Endometrial microvascular endothelial cells (primary cell): ENCODE data around the gene SPPL3. TPM values are rescaled to one million over a fixed set of nuclear protein-coding genes. Genes with fewer than 3 reads are reported as not detected.
"Not testable (repeated sequence)": the region's sequence is repeated elsewhere in the genome, so short reads cannot be mapped to it uniquely, and the experiment has no call there.

Experiments used
- in situ Hi-C: cut with HindIII; loops from 2 replicates; pipeline ENCODE4 v1.10.0; 2017; ENCODE audit warnings: low sequenced_read_pairs, low pct_unique_long_range_greater_than_20kb; ENCODE audit errors: inconsistent ontology term
- total RNA-seq: library from RNA; depleted of rRNA; stranded (reverse); fragments of >200 nt; gene quantifications from one replicate; pipeline ENCODE4 v1.2.3, GENCODE V29; 2015; ENCODE audit errors: inconsistent ontology term

Gene SPPL3
- total RNA-seq, 1 donor from 2014 or later, result 14.1 TPM

DNA sequence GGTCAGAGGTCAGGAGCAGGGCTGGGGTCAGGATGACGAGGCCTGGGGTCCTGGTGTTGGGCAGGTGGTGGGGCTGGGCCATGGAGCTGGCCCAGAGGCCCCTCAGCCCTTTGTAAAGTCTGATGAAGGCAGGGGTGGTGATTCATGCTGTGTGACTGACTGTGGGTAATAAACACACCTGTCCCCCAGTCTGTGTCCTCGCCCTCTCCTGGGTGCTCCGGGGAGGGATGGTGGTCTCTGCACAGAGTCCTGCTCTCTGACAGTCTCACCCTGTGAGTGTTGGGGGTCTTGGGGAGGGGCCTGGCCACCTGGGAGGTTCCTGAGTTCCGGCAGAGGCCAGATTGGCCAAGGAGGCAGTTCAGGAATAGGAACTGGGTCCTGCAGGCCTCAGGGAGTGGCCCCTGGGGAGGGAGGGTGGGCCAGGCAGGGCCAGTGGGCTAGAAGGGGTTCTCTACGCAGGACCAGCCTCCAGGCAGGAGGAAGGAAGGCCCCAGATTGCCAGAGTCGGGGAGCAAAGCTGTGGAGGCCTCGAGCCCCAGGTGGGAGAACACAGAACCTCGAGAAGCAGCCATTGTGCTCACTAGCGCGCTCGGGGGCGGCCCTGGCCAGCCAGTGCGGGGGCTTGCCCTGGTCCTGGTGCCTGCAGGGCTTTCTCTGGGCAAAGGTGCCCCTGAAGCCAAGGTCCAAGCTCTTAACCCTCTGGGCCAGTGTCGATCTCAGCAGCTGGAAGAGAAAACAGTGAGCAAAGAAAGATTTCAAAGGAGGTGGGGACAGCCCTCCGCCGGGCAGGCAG is 164.1 kb downstream of the SPPL3 start:
- in situ Hi-C loops, result no loop called here

DNA sequence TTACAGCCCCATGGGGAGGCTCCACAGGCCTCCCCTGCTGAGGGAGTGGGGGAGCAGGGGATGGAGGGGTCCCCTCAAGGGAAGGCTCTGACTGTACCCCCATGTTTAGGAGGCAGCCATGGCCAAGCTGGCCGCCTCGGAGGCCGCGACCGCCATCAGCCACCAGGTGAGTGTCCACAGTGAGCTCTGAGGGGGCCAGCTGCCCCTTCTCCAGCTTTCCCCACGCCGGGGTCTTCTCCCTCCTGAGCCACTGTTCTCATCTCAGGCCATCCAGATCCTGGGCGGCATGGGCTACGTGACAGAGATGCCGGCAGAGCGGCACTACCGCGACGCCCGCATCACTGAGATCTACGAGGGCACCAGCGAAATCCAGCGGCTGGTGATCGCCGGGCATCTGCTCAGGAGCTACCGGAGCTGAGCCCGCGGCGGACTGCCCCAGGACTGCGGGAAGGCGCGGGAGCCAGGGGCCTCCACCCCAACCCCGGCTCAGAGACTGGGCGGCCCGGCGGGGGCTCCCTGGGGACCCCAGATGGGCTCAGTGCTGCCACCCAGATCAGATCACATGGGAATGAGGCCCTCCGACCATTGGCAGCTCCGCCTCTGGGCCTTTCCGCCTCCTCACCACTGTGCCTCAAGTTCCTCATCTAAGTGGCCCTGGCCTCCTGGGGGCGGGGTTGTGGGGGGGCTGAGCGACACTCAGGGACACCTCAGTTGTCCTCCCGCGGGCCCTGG is 165.0 kb downstream of the SPPL3 start:
- in situ Hi-C loops, result no loop called here

DNA sequence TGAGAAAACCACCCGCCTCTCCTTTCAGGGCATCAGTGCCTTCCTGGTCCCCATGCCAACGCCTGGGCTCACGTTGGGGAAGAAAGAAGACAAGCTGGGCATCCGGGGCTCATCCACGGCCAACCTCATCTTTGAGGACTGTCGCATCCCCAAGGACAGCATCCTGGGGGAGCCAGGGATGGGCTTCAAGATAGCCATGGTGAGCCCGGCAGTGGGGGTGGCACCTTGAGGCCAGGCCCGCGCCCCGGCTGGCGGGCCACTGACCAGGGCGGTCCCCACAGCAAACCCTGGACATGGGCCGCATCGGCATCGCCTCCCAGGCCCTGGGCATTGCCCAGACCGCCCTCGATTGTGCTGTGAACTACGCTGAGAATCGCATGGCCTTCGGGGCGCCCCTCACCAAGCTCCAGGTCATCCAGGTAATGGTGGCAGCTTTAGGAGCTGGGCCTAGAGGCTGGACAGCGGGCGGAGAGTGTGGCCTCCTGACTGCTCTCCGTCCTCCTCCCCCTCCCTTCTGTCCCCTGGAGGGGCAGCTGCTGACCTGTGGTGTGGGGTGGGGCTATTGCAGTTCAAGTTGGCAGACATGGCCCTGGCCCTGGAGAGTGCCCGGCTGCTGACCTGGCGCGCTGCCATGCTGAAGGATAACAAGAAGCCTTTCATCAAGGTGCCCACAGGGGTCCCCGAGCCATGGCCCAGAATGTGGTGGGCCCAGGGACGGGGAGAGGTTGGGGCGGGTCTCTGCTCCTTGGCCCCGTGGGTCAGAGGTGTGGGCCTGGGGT is 165.7 kb downstream of the SPPL3 start:
- in situ Hi-C loops, result no loop called here

DNA sequence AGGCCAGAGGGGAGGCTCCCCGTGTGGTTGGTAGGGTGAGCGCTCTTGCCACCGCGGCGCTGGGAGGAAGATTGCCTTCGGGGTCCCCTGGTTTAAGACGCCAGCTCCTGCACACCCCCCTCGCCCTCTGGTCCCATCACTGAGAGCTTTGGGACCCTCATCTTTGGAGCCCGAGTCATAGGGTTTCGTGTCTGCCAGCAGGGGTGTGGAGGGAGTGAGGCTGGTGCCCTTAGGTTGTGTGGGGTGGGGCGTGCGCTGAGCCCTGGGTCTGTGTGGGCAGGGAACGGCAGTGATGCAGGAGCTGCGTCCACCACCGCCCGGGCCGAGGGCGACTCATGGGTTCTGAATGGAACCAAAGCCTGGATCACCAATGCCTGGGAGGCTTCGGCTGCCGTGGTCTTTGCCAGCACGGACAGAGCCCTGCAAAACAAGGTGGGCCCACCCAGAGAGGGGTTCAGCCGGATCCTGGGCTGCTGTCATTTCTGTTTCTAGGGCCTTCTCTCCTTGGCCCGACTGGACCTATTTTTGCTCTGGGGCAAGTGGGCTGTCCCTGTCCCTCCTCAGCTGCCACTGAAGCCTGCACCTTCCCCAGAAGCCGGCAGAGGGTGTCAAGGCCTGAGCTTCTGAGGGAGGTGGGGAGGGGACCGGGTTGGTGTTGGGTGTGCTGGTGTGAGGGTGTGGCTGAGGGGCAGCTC is 166.5 kb downstream of the SPPL3 start:
- in situ Hi-C loops, result no loop called here

DNA sequence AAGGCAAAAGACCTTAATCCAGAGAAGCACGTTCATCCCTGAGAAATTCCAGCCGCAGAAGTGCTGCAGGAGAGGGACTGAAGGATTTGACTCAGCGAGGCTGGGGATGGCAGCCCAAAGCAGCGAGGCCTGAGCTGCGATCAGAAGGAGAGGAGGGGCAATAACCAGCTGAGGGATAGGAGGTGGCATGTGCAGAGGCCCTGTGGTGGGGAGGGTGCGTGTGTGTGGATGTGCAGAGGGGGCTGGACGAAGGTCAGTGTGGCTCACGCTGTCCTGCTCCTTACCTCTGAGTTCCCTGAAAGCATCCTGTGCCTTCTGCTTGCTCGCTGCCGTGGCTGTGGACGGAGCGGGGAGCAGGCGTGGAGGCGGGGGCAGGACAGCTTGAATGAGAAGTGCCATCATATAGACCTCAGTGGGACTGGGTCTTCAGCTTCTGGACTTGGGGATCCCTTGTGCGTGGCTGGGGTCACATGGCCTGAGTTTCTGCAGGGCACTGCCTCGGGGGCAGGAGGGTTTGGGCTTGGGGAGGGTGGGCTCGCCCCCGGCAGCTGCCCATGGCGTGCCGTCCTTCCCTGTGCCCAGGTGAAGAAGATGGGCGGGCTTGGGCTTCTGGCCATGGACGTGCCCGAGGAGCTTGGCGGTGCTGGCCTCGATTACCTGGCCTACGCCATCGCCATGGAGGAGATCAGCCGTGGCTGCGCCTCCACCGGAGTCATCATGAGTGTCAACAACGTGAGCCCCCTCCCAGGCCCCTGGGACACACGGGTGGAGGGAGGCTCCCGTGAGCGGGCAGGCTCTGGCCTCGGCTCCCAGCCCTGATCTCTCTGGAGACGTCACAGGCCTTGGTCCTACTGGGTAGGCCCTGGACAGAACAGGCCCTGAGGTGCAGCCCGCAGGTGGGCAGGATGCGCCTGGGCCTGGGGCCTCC is 167.5 kb downstream of the SPPL3 start:
- in situ Hi-C loops, result no loop called here

DNA sequence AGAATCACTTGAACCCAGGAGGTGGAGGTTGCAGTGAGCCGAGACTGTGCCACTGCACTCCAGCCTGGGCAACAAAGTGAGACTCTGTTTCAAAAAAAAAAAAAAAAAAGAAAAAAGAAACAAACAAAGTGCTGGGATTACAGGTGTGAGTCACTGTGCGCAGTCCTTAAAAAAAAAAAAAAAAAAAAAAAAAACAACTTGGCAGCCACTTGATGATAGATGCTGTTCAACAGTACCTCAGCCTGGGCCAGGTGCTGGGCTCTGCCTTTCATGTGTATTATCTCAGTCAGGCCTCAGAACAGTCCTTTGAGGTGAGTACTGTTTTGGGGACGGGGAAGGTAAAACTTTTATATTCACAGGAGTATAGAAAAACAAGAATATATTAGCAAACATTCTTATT is 169.0 kb downstream of the SPPL3 start:
- in situ Hi-C loops, result no loop called here

DNA sequence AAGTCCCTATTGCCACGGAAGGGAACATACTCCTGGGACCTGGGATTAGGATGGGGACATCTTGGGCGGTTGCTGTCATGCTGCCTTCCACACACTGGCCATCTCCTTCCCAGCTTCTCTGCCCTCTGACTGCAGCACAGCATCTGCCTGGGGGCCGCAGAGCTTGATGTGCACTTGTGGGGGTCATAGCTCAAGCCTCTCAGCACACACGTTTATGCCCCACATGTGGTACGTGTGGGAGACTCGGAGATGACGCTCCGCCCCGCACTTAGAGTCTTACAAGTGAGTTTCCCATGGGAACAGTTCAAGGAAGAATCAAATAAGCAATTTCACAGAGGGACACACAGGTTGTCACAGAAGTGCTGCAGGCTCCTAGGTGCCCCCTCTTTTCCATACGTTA is 169.9 kb downstream of the SPPL3 start:
- in situ Hi-C loops, result no loop called here

DNA sequence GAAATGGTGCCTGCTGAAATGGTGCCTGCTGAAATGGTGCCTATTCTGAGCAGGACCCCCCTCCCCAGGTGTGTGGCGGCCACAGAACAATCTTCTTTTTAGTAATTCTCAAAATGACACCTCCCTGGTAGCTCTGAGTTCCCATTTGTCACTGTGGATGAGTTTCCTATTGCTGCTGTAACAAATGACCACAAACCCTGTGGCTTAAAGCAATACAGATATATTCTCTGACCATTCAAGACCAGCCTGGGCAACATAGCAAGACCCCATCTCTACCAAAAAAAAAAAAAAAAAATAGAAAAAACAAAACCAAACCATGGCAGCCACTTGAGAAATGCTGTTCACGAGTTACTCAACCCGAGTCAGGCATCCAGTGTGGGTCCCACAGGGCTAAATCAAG is 170.6 kb downstream of the SPPL3 start:
- in situ Hi-C loops, result no loop called here

DNA sequence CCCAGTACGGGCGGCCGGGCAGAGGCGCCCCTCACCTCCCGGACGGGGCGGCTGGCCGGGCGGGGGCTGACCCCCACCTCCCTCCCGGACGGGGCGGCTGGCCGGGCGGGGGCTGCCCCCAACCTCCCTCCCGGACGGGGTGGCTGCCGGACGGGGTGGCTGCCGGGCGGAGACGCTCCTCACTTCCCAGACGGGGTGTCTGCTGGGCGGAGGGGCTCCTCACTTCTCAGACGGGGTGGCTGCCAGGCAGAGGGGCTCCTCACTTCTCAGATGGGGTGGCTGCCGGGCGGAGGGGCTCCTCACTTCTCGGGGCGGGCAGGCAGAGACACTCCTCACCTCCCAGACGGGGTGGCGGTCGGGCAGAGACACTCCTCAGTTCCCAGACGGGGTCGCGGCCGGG is 172.0 kb downstream of the SPPL3 start:
- in situ Hi-C loops, result not testable (repeated sequence)

DNA sequence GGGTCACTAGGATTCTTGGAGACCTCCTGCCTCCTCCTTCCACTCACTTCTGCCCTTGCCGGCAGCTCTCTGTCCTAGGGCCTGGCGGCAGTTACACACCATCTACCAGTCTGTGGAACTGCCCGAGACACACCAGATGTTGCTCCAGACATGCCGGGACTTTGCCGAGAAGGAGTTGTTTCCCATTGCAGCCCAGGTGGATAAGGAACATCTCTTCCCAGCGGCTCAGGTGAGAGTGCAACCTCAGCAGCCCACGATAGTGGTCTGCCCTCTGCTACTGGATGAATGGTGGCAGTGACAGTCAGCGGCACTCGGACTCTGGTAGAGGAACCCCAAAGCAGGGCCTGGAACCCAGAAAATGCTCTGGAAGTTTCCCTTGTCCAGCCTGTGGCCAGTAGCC is 177.2 kb downstream of the SPPL3 start:
- in situ Hi-C loops, result no loop called here

DNA sequence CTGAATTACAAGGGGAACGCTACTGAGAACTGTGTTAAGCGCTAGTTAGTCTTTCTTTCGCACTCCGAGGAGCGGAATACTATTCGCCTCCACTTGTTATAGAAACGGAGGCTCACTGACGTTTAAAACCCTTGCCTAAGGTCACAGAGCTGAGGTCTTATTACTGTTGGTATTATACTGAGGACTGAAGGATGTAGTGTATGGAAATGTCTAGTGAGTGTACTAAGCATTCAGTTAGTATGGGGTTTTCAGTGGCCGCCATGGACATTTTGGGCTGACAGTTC is 177.7 kb downstream of the SPPL3 start:
- in situ Hi-C loops, result no loop called here

DNA sequence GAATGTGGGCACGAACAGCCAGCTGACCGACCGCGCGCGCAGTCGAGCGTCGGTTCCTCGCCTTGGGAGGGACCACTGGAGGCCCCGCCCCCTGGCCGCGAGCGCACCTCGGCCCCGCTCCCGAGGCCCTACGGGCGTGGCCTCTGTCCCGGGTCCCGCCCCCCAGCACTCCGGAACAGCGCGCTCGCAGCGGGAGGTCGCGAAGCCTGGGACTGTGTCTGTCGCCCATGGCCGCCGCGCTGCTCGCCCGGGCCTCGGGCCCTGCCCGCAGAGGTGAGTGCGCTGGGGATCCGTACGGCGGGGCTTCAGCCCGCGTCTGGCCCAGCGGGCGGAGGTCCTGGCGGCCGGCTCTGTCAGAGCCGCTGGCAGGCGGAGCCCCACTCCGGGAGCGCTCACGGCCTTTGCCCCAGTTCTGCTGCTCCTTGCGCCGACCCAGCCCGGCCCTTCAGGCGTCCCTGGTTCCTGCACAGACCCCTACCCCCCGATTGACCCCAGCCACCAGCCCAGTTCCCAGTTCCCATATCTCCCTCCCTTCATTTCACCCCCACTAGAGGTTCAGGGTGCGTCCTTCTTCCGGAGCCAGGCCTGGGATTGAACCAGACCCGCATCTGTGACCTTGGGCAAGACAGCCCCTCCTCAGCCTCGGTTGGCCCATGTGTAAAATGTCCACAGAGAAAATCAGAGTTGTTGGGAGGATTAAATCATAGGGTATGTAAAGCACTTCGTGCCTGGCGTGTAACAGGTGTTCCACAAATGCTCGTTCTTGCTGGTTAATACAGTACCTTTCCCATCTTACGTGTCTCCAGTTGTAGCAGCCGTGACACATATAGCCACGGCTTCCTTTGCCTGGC is 178.3 kb downstream of the SPPL3 start, which contains the start of gene ACADS:
ACADS (plus strand) TSS at position 168 of the 851 bp plus-strand sequence; CDS start at position 228, 60 bp downstream.
- in situ Hi-C loops, result no loop called here

DNA sequence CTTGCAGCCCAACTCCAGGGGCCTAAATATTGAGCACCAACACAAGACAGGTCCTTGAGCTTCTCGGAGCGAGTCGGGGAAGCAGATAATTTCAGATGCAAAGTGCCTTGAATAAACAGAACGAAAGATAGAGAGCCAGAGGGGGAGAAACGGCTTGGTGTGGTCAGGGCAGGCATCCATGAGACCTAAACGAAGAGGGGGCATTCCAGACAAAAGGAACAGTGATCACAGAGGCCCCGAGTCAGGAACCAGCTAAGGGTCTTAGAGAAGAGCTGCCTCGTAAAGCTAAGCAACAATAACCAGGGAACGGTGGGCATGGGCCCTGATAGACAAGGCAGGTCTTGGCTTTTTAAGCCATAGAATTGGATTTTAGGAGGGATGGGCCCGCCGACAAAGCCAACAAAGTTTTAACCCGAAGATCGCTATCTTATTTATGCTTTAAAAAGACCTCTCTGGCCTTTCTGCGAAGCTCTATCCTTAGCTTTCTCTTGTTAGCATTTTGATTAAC is 179.0 kb downstream of the SPPL3 start:
- in situ Hi-C loops, result no loop called here

DNA sequence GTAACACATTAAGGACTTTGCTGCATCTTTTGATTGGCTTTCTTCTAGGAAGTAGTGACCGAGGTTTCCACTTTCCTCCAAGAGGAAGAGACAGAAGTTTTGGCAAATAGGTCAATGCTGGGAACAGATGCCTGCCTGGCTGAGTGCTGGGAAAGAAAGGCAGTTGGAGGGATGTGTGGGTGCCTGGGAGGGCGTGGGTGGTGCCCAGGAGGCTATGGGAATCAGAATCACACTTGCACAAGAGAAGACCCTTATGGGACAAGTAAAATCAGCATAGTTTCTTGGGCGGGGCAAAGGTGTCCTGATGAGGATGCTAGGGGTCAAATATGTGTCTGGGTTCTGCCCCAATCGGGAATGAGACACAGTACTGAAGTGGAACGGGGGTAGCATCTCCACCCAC is 179.4 kb downstream of the SPPL3 start:
- in situ Hi-C loops, result no loop called here

DNA sequence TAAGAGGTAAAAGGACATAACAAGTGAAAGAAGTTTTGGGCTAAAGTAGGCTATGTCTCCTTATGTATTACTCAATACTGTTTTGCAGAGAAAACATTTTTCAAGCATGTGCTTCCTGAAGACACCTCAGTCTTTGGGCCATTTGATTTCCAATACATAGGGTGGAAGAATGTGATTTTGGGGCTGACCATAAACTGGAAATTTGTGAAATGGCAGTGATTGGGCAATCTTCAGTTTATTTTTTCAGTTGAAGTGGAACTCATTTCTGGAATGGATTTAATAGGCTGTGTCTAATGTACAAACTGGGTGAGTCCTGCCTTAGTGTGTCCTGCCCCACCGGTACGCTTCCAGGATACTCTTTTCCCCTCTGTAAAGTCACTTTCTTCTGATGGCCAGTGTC is 181.4 kb downstream of the SPPL3 start:
- in situ Hi-C loops, result no loop called here

DNA sequence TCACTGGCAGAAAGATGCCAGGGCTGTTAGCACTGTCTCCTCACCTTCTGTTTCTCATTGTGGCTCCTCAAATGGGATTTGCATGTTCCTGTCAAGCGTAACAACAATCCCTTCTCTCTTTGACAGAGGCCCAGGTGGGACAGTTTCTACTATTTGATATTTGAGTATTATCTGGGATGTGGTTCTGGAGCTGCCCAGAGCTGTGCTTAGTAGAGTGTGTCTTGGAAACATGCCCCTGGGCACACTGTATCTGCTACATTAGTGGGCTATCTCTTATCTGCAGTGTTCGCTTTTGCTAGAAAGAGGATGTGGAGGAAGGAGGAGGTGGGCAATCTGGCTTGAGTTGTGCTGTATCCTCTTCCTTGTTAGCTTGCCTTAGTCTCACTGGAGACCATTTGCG is 182.3 kb downstream of the SPPL3 start:
- in situ Hi-C loops, result no loop called here
